ENCODE results near the gene NHLH2.

GRCh38 chr1:115837341-115837739, 3.6 kb downstream of the NHLH2 start:
- no peak for TF ChIP-seq CTCF (IDR thresholded peaks at IDR 0.05)
- TF ChIP-seq EZH2 (IDR thresholded peaks at IDR 0.05; ENCODE audit: borderline replicate concordance, insufficient read depth, low read depth, low read length, poor library complexity, severe bottlenecking): no peak
